ENCODE measurements around the gene IDE. TPM values are rescaled to one million over a fixed set of nuclear protein-coding genes. Genes with fewer than 3 reads are reported as not detected.
"Not testable (repeated sequence)": the region's sequence is repeated elsewhere in the genome, so short reads cannot be mapped to it uniquely, and the experiment has no call there.

The IDE gene
- total RNA-seq, 4 donors from 2014 or later, result 15.1 to 23.4 (median 21.4) TPM

- no peak for TF ChIP-seq POLR2A (IDR thresholded peaks at IDR 0.05)
- TF ChIP-seq EP300 (IDR thresholded peaks at IDR 0.05), result no peak
- TF ChIP-seq CTCF (IDR thresholded peaks at IDR 0.05), result no peak
- H3K36me3 ChIP-seq, result no peaks in the 10 kb centered on the region
- no peaks in the 10 kb centered on the region for H3K27me3 ChIP-seq
- no peaks in the 10 kb centered on the region for H3K9me3 ChIP-seq
- H3K4me3 ChIP-seq, result no peak overlapping the region
- WGBS, 2 donors, result 95 to 98% methylated on average over 3 of the region's 3 CpGs
- no peak for DNase-seq (ENCODE audit: low spot score in 2 of 2)
- H3K4me1 ChIP-seq, result no peaks in the 10 kb centered on the region
- H3K27ac ChIP-seq, result no peak overlapping the region
These were observed 165.9 kb downstream of the IDE start for GRCh38 chr10:92408017-92408361.

- 46 to 54% methylated on average over 9 of the region's 9 CpGs for WGBS, 2 donors
These were observed 166.4 kb downstream of the IDE start for GRCh38 chr10:92407305-92408016.

DNA sequence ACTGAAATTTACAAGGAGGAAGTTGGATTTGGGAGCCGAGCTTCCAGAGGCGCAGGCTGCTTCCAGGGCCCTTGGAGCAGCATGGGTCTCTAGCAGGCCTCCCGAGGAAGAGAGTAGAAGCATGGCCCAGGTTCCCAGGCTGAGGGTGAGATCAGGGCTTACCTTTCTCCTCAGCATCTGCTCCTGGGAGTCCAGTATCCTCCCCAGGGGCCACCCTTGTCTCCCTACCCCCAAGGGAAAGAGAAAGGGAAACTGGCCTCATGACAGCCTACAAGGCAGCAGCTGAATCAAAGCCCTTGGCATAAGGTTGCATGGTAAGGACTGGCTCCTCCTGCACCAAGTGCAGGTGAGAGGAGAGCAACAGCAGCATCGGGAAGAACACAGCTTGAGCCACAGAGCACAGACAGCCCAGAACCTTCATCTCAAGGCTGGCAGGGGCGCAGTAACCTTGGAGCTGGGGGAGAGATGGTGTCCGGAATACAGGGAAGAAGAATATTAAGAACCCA lies 168.4 kb downstream of the IDE start:
- Histone ChIP-seq H3K27me3 (no peaks in the 10 kb centered on the region), H3K4me3 (no peak overlapping the region), H3K36me3 (no peaks in the 10 kb centered on the region), H3K4me1 (no peaks in the 10 kb centered on the region), H3K27ac (no peak overlapping the region), H3K9me3 (no peaks in the 10 kb centered on the region)
- TF ChIP-seq POLR2A (IDR thresholded peaks at IDR 0.05) (no peak), EP300 (IDR thresholded peaks at IDR 0.05) (no peak), CTCF (IDR thresholded peaks at IDR 0.05) (no peak)
- no peak for DNase-seq (ENCODE audit: low spot score in 2 of 2)
- 59 to 65% methylated on average over 6 of the region's 6 CpGs for WGBS, 2 donors

More at GRCh38 chr10:92407305-92408016, 166.4 kb downstream of the IDE start:
- H3K27me3 ChIP-seq, result no peaks in the 10 kb centered on the region
- DNase-seq (ENCODE audit: low spot score in 2 of 2), result peak in 1 of 2 donors; percentile 46
- TF ChIP-seq EP300 (IDR thresholded peaks at IDR 0.05) (no peak), POLR2A (IDR thresholded peaks at IDR 0.05) (no peak), CTCF (IDR thresholded peaks at IDR 0.05) (no peak)
- no peak overlapping the region for H3K27ac ChIP-seq
- H3K9me3 ChIP-seq, result no peaks in the 10 kb centered on the region
- no peaks in the 10 kb centered on the region for H3K4me1 ChIP-seq
- no peak overlapping the region for H3K4me3 ChIP-seq
- H3K36me3 ChIP-seq, result no peaks in the 10 kb centered on the region

- DNase-seq (ENCODE audit: low spot score in 2 of 2), result no peak
- Histone ChIP-seq H3K9me3 (peaks cover 0 to 1% (median 0%) of the 10 kb centered on the region in 4 donors), H3K4me1 (no peaks in the 10 kb centered on the region), H3K27me3 (no peaks in the 10 kb centered on the region), H3K36me3 (no peaks in the 10 kb centered on the region), H3K27ac (no peak overlapping the region), H3K4me3 (no peak overlapping the region)
- TF ChIP-seq EP300 (IDR thresholded peaks at IDR 0.05) (no peak), POLR2A (IDR thresholded peaks at IDR 0.05) (no peak), CTCF (IDR thresholded peaks at IDR 0.05) (no peak)
- WGBS, 2 donors, result 61 to 63% methylated on average over 10 of the region's 10 CpGs
These were observed 169.1 kb downstream of the IDE start for GRCh38 chr10:92404612-92405418.

GRCh38 chr10:92402234-92402633 lies 171.7 kb downstream of the IDE start:
- H3K9me3 ChIP-seq, result peaks cover 0 to 23% (median 0%) of the 10 kb centered on the region in 4 donors
- not testable (repeated sequence) for DNase-seq (ENCODE audit: low spot score in 2 of 2); H3K27me3 ChIP-seq; H3K4me3 ChIP-seq; H3K36me3 ChIP-seq; H3K4me1 ChIP-seq; H3K27ac ChIP-seq
- WGBS, 2 donors, result 84 to 90% methylated on average over 5 of the region's 5 CpGs

Other genes with a start within 250 kb of the IDE start
- gene KIF11, start 19.0 kb upstream of the IDE start, total RNA-seq, result 1 to 10 TPM in 1 of 4 donors, under 1 TPM in 3; under 0.01 to 1.0 (median 0.56) TPM
- 10 to 100 TPM in 1 of 4 donors, 1 to 10 TPM in 3; 6.3 to 16.7 (median 7.5) TPM for gene HHEX, start 115.9 kb upstream of the IDE start, total RNA-seq

All from tibial nerve (tissue), 4 donors.